ENCODE results near the gene POU5F1. TPM values are rescaled to one million over a fixed set of nuclear protein-coding genes. Genes with fewer than 3 reads are reported as not detected.

The POU5F1 gene
- total RNA-seq, 2 experiments from 2014 or later = 0.44 to 0.86 TPM

GRCh38 chr6:31126396-31127175 lies 43.9 kb downstream of the POU5F1 start:
- H3K79me2 ChIP-seq (ENCODE audit: insufficient read depth, low read depth, low read length) = no peaks in the 10 kb centered on the region
- ChIA-PET POLR2A (no interaction called here), CTCF (ENCODE audit: unreplicated experiment) (interaction anchor here (0.6 kb wide), 1 partner anchor 32 kb away, joined by 3 read pairs; the partner anchor contains the start of gene TCF19)
- no peaks in the 10 kb centered on the region for H4K20me1 ChIP-seq (ENCODE audit: insufficient read depth, low read length)
- no peaks in the 10 kb centered on the region for H3K9me3 ChIP-seq (ENCODE audit: low read length)
- intact Hi-C loops (cut with micrococcal nuclease; ENCODE audit: unreplicated experiment) = no loop called here
- no TSS peak for BruUV-seq (replicated peaks)
- H3K36me3 ChIP-seq (ENCODE audit: insufficient read depth, low read length) = no peaks in the 10 kb centered on the region
- no peaks in the 10 kb centered on the region for H3K9me2 ChIP-seq (ENCODE audit: insufficient read depth, low read length)
- no peak for DNase-seq (ENCODE audit: low spot score)
- H3K4me2 ChIP-seq (ENCODE audit: low read length) = no peak overlapping the region
- no peaks in the 10 kb centered on the region for H3K4me1 ChIP-seq (ENCODE audit: insufficient read depth, low read length, poor library complexity, severe bottlenecking)
- no peak overlapping the region for H3K4me3 ChIP-seq (ENCODE audit: low read depth, low read length, poor library complexity, severe bottlenecking)
- H3K27ac ChIP-seq (ENCODE audit: low read depth, low read length, poor library complexity, severe bottlenecking) = no peak overlapping the region
- TF ChIP-seq CTCF (conservative IDR thresholded peaks at IDR 0.05; ENCODE audit: low read length) = no peak
- no peak for TF ChIP-seq EZH2phosphoT487 (IDR thresholded peaks at IDR 0.05; ENCODE audit: borderline replicate concordance, low read depth, low read length)
- no peak overlapping the region for H2AFZ ChIP-seq (ENCODE audit: low read length)

- no peaks in the 10 kb centered on the region for H3K9me3 ChIP-seq (ENCODE audit: low read length)
- H3K4me1 ChIP-seq (ENCODE audit: insufficient read depth, low read length, poor library complexity, severe bottlenecking) = no peaks in the 10 kb centered on the region
- ChIA-PET CTCF (ENCODE audit: unreplicated experiment) (no interaction called here), POLR2A (no interaction called here)
- intact Hi-C loops (cut with micrococcal nuclease; ENCODE audit: unreplicated experiment) = no loop called here
- BruUV-seq (replicated peaks) = no TSS peak
- H3K4me3 ChIP-seq (ENCODE audit: low read depth, low read length, poor library complexity, severe bottlenecking) = no peak overlapping the region
- no peaks in the 10 kb centered on the region for H3K9me2 ChIP-seq (ENCODE audit: insufficient read depth, low read length)
- TF ChIP-seq EZH2phosphoT487 (IDR thresholded peaks at IDR 0.05; ENCODE audit: borderline replicate concordance, low read depth, low read length) (no peak), CTCF (conservative IDR thresholded peaks at IDR 0.05; ENCODE audit: low read length) (no peak)
- no peak overlapping the region for H3K4me2 ChIP-seq (ENCODE audit: low read length)
- no peak overlapping the region for H3K27ac ChIP-seq (ENCODE audit: low read depth, low read length, poor library complexity, severe bottlenecking)
- no peak overlapping the region for H2AFZ ChIP-seq (ENCODE audit: low read length)
- H3K79me2 ChIP-seq (ENCODE audit: insufficient read depth, low read depth, low read length) = no peaks in the 10 kb centered on the region
- DNase-seq (ENCODE audit: low spot score) = no peak
- no peaks in the 10 kb centered on the region for H4K20me1 ChIP-seq (ENCODE audit: insufficient read depth, low read length)
- no peaks in the 10 kb centered on the region for H3K36me3 ChIP-seq (ENCODE audit: insufficient read depth, low read length)
Measured at GRCh38 chr6:31125586-31126363, 44.7 kb downstream of the POU5F1 start.

GRCh38 chr6:31125162-31125561 lies 45.3 kb downstream of the POU5F1 start:
- Histone ChIP-seq H3K79me2 (ENCODE audit: insufficient read depth, low read depth, low read length) (no peaks in the 10 kb centered on the region), H3K36me3 (ENCODE audit: insufficient read depth, low read length) (no peaks in the 10 kb centered on the region), H4K20me1 (ENCODE audit: insufficient read depth, low read length) (no peaks in the 10 kb centered on the region), H3K9me3 (ENCODE audit: low read length) (no peaks in the 10 kb centered on the region), H3K4me2 (ENCODE audit: low read length) (no peak overlapping the region), H3K4me1 (ENCODE audit: insufficient read depth, low read length, poor library complexity, severe bottlenecking) (no peaks in the 10 kb centered on the region), H3K27ac (ENCODE audit: low read depth, low read length, poor library complexity, severe bottlenecking) (no peak overlapping the region), H3K9me2 (ENCODE audit: insufficient read depth, low read length) (no peaks in the 10 kb centered on the region), H3K4me3 (ENCODE audit: low read depth, low read length, poor library complexity, severe bottlenecking) (no peak overlapping the region), H2AFZ (ENCODE audit: low read length) (no peak overlapping the region)
- no TSS peak for BruUV-seq (replicated peaks)
- no peak for TF ChIP-seq EZH2phosphoT487 (IDR thresholded peaks at IDR 0.05; ENCODE audit: borderline replicate concordance, low read depth, low read length)
- TF ChIP-seq CTCF (conservative IDR thresholded peaks at IDR 0.05; ENCODE audit: low read length) = no peak
- DNase-seq (ENCODE audit: low spot score) = no peak
- ChIA-PET POLR2A (no interaction called here), CTCF (ENCODE audit: unreplicated experiment) (no interaction called here)
- intact Hi-C loops (cut with micrococcal nuclease; ENCODE audit: unreplicated experiment) = no loop called here

All from OCI-LY7 (cell line).